Chondrocyte (in vitro differentiated cells): Measurements from ENCODE around the gene ACOXL. TPM values are rescaled to one million over a fixed set of nuclear protein-coding genes. Genes with fewer than 3 reads are reported as not detected.

ENCODE experiments used
- DNase-seq: peaks from one replicate; pipeline ENCODE4 v3.0.0; 2021; ENCODE audit warnings: mixed read lengths, low spot score
- H3K27ac Mint-ChIP-seq: one replicate; pipeline ENCODE4 v1.8.0; 2021; ENCODE audit warnings: mild to moderate bottlenecking, moderate library complexity, mixed read lengths; ENCODE audit not compliant: unreplicated experiment
- H3K27me3 Mint-ChIP-seq: 2 replicates; pipeline ENCODE4 v1.8.0; 2021; ENCODE audit warnings: low read depth, mixed read lengths
- H3K36me3 Mint-ChIP-seq: 2 replicates; pipeline ENCODE4 v1.8.0; 2021; ENCODE audit warnings: low read depth, mixed read lengths
- H3K4me1 Mint-ChIP-seq: 2 replicates; pipeline ENCODE4 v1.8.0; 2021; ENCODE audit warnings: low read depth, mild to moderate bottlenecking, mixed read lengths
- H3K4me3 Mint-ChIP-seq: one replicate; pipeline ENCODE4 v1.8.0; 2021; ENCODE audit warnings: mild to moderate bottlenecking, moderate library complexity, mixed read lengths; ENCODE audit not compliant: unreplicated experiment
- H3K9me3 Mint-ChIP-seq: 2 replicates; pipeline ENCODE4 v1.8.0; 2021; ENCODE audit warnings: low read depth, mixed read lengths
- total RNA-seq: library from RNA; stranded (reverse); gene quantifications from 3 replicates; pipeline ENCODE4 v1.2.1, GENCODE V29; 2021
- TF ChIP-seq, protein P1 (sequence below): fragments of 200-600 bp; sonication (generic); IDR thresholded peaks from 2 replicates; pipeline ENCODE4 v1.5.0; 2021; ENCODE audit warnings: antibody characterized with exemption, mild to moderate bottlenecking, moderate library complexity

ACOXL gene
- total RNA-seq, 1 donor from 2014 or later, result not detected

DNA sequence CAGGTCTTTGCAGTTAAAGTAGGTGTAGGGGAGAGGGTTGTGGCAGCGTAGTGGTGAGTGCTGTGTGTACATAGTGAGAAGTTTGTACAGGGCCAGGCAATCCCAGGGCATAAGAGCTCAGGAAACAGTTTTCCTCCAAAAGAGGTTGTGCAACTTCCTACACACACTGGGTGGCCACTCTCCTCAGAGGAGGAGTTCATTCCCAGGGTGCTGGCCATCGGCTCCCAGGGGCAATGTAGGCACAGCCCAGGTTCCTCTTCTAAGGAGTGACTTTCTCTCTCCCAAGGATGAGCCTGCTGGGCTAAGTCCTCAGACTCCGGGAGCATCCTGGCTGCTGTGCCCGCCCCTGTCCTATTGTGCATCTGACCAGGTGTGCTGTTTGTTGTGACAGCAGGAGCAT is 3.0 kb downstream of the ACOXL start:
- Mint-ChIP-seq H3K27me3 (peaks cover 70% of the 10 kb centered on the region), H3K4me1 (peaks cover 16% of the 10 kb centered on the region), H3K36me3 (peaks cover 18% of the 10 kb centered on the region), H3K9me3 (peaks cover 16% of the 10 kb centered on the region), H3K4me3 (no peak overlapping the region), H3K27ac (no peak overlapping the region)
- TF ChIP-seq, protein P1, sequence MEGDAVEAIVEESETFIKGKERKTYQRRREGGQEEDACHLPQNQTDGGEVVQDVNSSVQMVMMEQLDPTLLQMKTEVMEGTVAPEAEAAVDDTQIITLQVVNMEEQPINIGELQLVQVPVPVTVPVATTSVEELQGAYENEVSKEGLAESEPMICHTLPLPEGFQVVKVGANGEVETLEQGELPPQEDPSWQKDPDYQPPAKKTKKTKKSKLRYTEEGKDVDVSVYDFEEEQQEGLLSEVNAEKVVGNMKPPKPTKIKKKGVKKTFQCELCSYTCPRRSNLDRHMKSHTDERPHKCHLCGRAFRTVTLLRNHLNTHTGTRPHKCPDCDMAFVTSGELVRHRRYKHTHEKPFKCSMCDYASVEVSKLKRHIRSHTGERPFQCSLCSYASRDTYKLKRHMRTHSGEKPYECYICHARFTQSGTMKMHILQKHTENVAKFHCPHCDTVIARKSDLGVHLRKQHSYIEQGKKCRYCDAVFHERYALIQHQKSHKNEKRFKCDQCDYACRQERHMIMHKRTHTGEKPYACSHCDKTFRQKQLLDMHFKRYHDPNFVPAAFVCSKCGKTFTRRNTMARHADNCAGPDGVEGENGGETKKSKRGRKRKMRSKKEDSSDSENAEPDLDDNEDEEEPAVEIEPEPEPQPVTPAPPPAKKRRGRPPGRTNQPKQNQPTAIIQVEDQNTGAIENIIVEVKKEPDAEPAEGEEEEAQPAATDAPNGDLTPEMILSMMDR, result no peak
- DNase-seq, result no peak

DNA sequence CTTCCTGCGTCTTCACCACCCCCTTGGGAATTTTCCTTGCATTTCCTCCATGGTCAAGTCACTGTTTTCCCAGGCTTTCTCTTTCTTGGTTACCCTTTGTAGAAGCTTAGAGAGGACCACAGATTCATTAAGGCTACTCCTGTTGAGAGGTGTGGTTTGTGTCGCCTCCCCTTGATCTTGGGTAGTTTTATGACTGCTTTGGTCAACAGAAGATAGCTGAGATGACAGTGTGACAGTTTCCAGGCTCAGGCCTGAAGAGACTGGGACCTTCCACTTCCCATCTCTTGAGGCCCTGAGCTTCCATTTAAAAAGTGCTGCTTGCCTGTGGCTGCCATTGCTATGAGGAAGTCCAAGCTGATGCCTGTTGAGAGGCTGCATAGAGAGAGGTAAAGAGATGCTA is 5.4 kb downstream of the ACOXL start:
- Mint-ChIP-seq H3K36me3 (peaks cover 6% of the 10 kb centered on the region), H3K4me3 (no peak overlapping the region), H3K27ac (no peak overlapping the region), H3K9me3 (peaks cover 9% of the 10 kb centered on the region), H3K27me3 (peaks cover 71% of the 10 kb centered on the region), H3K4me1 (peaks cover 7% of the 10 kb centered on the region)
- DNase-seq, result no peak
- TF ChIP-seq, protein P1, result no peak

DNA sequence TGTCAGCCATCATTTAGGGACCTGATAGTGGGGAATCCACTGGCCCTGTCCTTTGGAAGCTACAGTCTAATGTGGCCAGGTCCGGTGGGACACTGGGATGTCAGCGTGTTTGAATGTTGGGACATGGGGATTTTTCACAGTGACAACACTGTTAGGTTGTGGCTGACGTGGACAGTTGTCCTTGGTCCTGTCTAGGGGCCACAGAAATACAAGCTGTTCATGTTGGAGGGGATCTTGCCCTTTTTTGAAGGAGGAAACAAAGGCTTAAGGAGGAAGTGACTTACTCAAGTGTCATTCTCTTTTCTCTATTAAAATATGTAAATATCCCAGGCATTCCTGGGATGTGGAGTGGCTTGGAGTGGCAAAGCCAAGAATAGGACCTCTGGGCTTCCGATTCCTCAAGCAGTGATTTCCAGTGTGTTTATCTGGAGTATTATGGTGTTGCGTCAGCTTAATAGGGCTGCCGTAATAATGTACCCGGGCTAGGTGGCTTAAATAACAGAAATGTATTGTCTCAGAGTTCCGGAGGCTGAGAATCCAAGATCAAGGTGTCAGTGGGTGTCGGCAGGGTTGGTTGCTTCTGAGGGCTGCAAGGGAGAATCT is 8.5 kb downstream of the ACOXL start:
- DNase-seq, result no peak
- peaks cover 9% of the 10 kb centered on the region for H3K9me3 Mint-ChIP-seq
- TF ChIP-seq, protein P1, result no peak
- no peaks in the 10 kb centered on the region for H3K4me1 Mint-ChIP-seq
- H3K4me3 Mint-ChIP-seq, result no peak overlapping the region
- H3K27ac Mint-ChIP-seq, result no peak overlapping the region
- H3K36me3 Mint-ChIP-seq, result peaks cover 6% of the 10 kb centered on the region
- peaks cover 67% of the 10 kb centered on the region for H3K27me3 Mint-ChIP-seq

DNA sequence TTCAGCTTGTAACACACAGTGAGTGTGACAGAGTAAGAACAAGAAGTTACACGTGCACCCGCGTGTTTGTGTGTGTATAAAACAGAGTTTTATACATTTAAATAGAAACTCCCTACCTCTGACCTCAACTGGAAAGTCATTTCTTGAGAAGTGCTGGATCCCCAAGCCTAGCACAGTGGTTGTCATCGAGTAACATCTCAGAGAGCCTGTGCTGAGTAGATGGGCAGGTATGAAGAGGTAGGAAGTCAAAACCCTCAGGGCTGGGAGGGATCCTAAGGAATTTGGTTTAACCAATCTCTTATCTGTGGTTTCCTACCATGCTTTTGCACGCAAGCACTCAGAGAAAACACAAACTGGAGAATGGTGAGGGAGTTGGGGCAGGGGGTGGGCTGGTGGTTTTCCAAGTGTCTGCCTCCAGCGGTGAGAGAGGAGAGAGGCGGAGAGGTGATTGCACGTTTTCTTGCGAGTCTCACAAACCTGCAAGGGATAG is 9.2 kb downstream of the ACOXL start:
- Mint-ChIP-seq H3K9me3 (peaks cover 9% of the 10 kb centered on the region), H3K36me3 (peaks cover 6% of the 10 kb centered on the region), H3K27ac (no peak overlapping the region), H3K4me1 (no peaks in the 10 kb centered on the region), H3K27me3 (peaks cover 65% of the 10 kb centered on the region), H3K4me3 (no peak overlapping the region)
- DNase-seq, result no peak
- TF ChIP-seq, protein P1, result no peak

DNA sequence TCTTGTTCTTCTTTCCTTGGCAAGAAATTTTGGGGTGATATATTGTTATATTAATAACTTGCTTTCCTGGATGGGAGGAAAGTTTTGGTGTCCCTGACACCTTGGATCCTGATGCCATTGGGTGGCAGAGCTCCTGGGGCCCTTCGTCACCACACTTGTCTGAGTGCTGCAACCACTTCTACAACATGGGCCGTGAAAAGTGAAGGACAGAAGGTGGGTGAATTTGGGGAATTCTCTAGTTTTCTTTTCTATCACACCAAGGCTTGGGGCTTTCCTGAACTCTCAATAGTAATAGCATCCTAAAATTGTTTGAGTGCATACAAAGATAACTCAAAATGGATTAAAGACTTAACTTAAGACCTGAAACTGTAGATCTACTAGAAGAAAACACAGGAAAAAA is 10.0 kb downstream of the ACOXL start:
- peaks cover 9% of the 10 kb centered on the region for H3K9me3 Mint-ChIP-seq
- H3K27ac Mint-ChIP-seq, result no peak overlapping the region
- no peak overlapping the region for H3K4me3 Mint-ChIP-seq
- no peaks in the 10 kb centered on the region for H3K4me1 Mint-ChIP-seq
- TF ChIP-seq, protein P1, result no peak
- H3K27me3 Mint-ChIP-seq, result peaks cover 61% of the 10 kb centered on the region
- no peak for DNase-seq
- H3K36me3 Mint-ChIP-seq, result peaks cover 6% of the 10 kb centered on the region
